Measurements from ENCODE around the gene ESYT1. TPM values are rescaled to one million over a fixed set of nuclear protein-coding genes. Genes with fewer than 3 reads are reported as not detected.

Gene ESYT1
- total and polyA plus RNA-seq, 9 of the 15 experiments (the other 6 are each of a cell fraction or from before 2014, with no cell fraction given) = 132 to 420 (median 164) TPM

DNA sequence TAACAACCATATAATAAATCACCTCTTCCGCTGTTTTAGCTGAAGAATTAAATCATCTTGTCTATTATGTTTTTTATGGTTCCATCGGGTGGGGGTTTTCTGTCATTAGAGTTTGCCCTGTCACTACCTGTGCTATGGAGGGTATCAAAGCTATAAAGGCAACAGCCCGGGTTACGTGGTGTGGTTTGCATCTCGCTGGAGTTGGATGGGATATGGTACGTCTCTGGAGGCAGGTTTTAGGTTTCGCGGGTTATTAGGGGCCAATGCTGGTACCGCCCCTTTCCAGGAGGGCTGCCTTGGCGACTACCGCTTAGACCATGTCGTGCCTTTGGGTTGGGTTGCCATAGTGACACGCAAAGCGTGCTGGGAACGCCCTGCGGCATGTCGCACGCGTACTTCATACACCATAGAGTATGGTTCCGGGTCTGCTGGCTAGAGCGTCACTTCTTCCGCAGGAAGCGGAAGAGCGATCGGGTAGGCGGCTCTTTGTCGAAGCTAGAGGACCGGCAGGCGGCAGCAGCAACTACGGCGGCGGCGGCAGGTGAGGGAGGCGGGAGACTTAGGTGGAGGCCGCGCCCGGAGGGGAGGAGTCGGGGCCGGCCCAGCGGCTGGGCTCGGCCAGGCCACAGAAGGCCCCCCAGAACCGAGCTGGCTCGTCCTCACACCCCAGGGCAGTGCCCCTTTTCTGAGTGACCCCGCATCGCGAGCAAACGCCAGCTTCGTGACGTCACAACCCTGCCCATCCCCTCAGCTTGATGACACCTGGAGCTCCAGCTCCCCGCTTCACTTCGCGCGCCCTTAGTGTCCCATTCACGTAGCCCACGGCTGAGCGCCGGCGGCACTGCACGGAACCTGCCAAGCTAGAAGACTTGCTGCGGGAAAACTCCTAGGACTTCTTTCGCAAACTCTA lies 10.0 kb upstream of the ESYT1 start, which contains the start of gene ZC3H10 (continued):
- TF ChIP-seq ZNF175 (CRISPR knock-in tag; IDR thresholded peaks at IDR 0.05; ENCODE audit: low read depth) = no peak
- TF ChIP-seq, protein P1, sequence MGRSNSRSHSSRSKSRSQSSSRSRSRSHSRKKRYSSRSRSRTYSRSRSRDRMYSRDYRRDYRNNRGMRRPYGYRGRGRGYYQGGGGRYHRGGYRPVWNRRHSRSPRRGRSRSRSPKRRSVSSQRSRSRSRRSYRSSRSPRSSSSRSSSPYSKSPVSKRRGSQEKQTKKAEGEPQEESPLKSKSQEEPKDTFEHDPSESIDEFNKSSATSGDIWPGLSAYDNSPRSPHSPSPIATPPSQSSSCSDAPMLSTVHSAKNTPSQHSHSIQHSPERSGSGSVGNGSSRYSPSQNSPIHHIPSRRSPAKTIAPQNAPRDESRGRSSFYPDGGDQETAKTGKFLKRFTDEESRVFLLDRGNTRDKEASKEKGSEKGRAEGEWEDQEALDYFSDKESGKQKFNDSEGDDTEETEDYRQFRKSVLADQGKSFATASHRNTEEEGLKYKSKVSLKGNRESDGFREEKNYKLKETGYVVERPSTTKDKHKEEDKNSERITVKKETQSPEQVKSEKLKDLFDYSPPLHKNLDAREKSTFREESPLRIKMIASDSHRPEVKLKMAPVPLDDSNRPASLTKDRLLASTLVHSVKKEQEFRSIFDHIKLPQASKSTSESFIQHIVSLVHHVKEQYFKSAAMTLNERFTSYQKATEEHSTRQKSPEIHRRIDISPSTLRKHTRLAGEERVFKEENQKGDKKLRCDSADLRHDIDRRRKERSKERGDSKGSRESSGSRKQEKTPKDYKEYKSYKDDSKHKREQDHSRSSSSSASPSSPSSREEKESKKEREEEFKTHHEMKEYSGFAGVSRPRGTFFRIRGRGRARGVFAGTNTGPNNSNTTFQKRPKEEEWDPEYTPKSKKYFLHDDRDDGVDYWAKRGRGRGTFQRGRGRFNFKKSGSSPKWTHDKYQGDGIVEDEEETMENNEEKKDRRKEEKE (IDR thresholded peaks at IDR 0.05; ENCODE audit: borderline replicate concordance in 1 of 2, control insufficient read depth in 1 of 2, low read depth in 2 of 2, low read length in 1 of 2) = peak; percentile 80 to 92; a peak in 2 of 4 replicates
- TF ChIP-seq, protein P2, sequence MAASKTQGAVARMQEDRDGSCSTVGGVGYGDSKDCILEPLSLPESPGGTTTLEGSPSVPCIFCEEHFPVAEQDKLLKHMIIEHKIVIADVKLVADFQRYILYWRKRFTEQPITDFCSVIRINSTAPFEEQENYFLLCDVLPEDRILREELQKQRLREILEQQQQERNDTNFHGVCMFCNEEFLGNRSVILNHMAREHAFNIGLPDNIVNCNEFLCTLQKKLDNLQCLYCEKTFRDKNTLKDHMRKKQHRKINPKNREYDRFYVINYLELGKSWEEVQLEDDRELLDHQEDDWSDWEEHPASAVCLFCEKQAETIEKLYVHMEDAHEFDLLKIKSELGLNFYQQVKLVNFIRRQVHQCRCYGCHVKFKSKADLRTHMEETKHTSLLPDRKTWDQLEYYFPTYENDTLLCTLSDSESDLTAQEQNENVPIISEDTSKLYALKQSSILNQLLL (CRISPR knock-in tag; IDR thresholded peaks at IDR 0.05; ENCODE audit: borderline replicate concordance) = no peak
- TF ChIP-seq SUPT5H (IDR thresholded peaks at IDR 0.05) = peak; percentile 99
- TF ChIP-seq GABPB1 (CRISPR knock-in tag; IDR thresholded peaks at IDR 0.05) = peak; percentile 97
- TF ChIP-seq NFATC3 (IDR thresholded peaks at IDR 0.05) = peak; percentile 54; the same call in 1 of the 2 replicates
- TF ChIP-seq SAFB (IDR thresholded peaks at IDR 0.05; ENCODE audit: borderline replicate concordance, low read depth, low read length) = 0 out of 2 replicates have a peak, but pooled peaks have one; percentile 32
- TF ChIP-seq, protein P3, sequence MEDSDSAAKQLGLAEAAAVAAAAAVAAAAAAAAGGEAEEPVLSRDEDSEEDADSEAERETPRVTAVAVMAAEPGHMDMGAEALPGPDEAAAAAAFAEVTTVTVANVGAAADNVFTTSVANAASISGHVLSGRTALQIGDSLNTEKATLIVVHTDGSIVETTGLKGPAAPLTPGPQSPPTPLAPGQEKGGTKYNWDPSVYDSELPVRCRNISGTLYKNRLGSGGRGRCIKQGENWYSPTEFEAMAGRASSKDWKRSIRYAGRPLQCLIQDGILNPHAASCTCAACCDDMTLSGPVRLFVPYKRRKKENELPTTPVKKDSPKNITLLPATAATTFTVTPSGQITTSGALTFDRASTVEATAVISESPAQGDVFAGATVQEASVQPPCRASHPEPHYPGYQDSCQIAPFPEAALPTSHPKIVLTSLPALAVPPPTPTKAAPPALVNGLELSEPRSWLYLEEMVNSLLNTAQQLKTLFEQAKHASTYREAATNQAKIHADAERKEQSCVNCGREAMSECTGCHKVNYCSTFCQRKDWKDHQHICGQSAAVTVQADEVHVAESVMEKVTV (CRISPR knock-in tag; IDR thresholded peaks at IDR 0.05) = peak; percentile 44
- TF ChIP-seq ZNF143 (CRISPR knock-in tag; IDR thresholded peaks at IDR 0.05) = peak; percentile 77
- TF ChIP-seq, protein P4, sequence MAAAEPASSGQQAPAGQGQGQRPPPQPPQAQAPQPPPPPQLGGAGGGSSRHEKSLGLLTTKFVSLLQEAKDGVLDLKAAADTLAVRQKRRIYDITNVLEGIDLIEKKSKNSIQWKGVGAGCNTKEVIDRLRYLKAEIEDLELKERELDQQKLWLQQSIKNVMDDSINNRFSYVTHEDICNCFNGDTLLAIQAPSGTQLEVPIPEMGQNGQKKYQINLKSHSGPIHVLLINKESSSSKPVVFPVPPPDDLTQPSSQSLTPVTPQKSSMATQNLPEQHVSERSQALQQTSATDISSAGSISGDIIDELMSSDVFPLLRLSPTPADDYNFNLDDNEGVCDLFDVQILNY (CRISPR knock-in tag; IDR thresholded peaks at IDR 0.05) = peak; percentile 70; the same call in 1 of the 2 replicates
- peak; percentile 76; the same call in 1 of the 2 replicates for TF ChIP-seq TARDBP (IDR thresholded peaks at IDR 0.05)
- peak; percentile 81 for TF ChIP-seq L3MBTL2 (IDR thresholded peaks at IDR 0.05)
- TF ChIP-seq, protein P5, sequence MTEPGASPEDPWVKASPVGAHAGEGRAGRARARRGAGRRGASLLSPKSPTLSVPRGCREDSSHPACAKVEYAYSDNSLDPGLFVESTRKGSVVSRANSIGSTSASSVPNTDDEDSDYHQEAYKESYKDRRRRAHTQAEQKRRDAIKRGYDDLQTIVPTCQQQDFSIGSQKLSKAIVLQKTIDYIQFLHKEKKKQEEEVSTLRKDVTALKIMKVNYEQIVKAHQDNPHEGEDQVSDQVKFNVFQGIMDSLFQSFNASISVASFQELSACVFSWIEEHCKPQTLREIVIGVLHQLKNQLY (CRISPR knock-in tag; conservative IDR thresholded peaks at IDR 0.05) = peak in 1 of 2 experiments; percentile 67; a peak in 1 of 4 replicates
- TF ChIP-seq, protein P6, sequence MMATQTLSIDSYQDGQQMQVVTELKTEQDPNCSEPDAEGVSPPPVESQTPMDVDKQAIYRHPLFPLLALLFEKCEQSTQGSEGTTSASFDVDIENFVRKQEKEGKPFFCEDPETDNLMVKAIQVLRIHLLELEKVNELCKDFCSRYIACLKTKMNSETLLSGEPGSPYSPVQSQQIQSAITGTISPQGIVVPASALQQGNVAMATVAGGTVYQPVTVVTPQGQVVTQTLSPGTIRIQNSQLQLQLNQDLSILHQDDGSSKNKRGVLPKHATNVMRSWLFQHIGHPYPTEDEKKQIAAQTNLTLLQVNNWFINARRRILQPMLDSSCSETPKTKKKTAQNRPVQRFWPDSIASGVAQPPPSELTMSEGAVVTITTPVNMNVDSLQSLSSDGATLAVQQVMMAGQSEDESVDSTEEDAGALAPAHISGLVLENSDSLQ (IDR thresholded peaks at IDR 0.05) = peak; percentile 85
- peak; percentile 95 for TF ChIP-seq HDGF (IDR thresholded peaks at IDR 0.05)
- TF ChIP-seq SMAD1 (IDR thresholded peaks at IDR 0.05; ENCODE audit: low read depth, low read length, partially characterized antibody) = peak; percentile 64
- peak in 1 of 2 experiments; percentile 70; a peak in 2 of 4 replicates for TF ChIP-seq FOXA3 (CRISPR knock-in tag; conservative IDR thresholded peaks at IDR 0.05 in 1 of 2, IDR thresholded peaks at IDR 0.05 in 1 of 2)

Measured in K562 (cell line).